Measurements from ENCODE around the gene HP1BP3.
A peak's percentile ranks its signal among the peaks of the same experiment; 100 is the strongest.
"Not testable (repeated sequence)": the region's sequence is repeated elsewhere in the genome, so short reads cannot be mapped to it uniquely, and the experiment has no call there.

The HP1BP3 gene, protein sequence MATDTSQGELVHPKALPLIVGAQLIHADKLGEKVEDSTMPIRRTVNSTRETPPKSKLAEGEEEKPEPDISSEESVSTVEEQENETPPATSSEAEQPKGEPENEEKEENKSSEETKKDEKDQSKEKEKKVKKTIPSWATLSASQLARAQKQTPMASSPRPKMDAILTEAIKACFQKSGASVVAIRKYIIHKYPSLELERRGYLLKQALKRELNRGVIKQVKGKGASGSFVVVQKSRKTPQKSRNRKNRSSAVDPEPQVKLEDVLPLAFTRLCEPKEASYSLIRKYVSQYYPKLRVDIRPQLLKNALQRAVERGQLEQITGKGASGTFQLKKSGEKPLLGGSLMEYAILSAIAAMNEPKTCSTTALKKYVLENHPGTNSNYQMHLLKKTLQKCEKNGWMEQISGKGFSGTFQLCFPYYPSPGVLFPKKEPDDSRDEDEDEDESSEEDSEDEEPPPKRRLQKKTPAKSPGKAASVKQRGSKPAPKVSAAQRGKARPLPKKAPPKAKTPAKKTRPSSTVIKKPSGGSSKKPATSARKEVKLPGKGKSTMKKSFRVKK

DNA sequence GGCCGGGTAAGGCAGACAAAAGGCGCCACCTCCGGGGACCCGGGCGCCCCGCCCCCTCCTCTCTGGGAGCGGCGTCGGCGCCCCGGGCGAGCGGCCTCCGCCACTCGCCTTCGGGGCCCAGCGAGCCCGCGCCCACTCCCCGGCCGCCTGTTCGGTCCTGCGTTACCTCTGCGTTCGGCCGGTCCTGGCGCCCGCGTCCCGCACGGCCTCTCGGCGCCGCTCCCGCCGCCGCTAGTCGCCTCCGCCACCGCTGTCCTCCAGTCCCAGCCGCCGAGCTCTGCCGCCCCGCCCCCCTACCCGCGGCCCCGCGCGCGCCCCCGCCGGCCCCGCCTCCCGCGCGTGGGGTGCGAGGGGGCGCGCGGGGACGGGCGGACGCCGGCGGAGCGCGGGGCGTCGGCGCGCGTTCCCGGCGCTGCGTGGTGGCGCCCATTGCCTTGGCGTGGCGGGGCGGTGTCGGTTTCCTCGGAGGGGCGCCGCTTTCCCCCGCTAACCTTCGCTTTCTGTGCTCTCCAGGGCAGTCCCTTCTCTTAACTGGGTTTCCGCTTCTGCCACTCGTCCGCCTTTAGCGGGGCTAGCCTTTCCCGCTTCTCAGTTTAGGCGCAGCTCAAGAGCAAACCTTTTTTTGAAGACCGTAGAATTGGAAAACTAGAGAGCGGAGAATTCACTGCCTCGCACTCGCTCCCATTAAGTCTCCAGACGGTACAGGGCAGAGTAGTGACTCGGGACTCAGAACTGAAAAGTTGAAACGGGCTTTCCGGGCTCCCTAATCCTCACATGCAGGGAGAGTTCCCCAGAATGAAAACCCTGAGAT lies at the start of gene HP1BP3:
Gene HP1BP3, minus strand, starts transcription at position 279 of the 811 bp plus-strand sequence. CDS start 6,867 bp downstream, outside the sequence.
- DNase-seq = peak; percentile 83

GRCh38 chr1:20836230-20836629 lies 49.1 kb upstream of the HP1BP3 start:
- no peak for DNase-seq

DNA sequence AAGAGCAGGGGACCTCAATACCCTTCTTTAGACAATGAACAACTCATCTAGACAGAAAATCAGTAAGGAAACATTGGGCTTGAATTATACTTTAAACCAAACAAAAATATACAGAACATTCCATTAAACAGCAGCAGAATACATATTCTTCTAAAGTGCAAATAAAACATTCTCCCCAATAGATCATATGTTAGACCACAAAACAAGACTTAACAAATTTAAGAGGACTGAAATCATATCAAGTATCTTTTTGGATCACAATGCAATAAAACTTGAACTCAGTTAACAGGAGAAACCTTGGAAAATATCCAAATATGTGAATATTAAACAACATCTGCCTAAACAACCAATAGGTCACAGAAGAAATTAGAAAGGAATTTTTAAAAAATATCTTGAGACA lies 47.7 kb upstream of the HP1BP3 start:
- DNase-seq = no peak

DNA sequence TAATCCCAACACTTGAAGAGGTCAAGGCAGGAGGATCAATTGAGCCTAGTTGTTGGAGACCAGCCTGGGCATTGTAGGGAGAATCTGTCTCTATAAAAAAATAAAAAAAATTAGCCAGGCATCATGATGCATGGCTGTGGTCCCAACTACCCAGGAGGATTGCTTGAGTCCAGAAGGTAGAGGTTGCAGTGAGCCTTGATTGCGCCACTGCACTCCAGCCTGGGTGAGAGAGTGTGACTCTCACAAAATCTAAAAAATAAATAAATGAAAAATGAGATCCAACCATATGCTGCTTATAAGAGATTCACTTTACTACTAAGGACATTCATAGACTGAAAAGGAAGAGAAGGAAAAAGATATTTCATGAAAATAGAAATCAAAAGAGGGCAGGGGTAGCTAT lies 47.1 kb upstream of the HP1BP3 start:
- DNase-seq = no peak

GRCh38 chr1:20830378-20830777 lies 43.3 kb upstream of the HP1BP3 start:
- no peak for DNase-seq

DNA sequence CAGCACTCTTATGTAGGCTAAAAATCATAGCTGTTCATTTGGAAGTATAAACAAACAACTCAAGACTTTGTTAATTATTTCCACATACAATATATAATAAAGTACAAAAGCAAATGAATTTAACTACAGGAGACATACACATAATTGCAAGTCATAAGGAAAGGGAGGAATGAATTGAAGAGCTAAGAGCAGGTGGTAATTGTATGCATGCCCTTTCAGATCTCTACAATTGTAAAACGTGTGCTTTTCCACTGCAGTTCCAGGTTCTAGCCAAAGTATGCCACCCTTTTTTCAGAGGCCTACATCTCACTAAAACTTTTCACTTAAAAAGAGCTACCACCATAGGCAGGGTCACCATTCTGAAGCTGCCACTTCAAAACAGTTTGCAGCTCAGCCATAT lies 42.8 kb upstream of the HP1BP3 start:
- DNase-seq = no peak

DNA sequence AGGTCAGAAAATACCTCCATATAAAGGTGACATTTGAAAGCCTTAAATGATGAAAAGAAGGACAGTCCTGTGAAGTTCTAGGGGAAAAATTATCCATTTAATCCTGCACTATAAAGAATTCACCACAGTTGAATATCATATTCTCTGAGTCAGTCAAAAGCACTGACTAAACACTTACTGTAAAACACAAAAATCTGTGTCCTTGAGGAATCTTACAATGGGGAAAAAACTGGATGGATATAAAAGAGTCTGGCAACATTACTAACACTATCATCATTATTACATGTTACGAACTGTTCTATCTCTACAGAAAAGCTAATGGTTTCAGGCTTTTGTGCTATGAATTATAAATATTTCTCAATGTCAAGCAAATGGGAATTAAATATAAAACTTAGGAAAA lies 42.4 kb upstream of the HP1BP3 start:
- no peak for DNase-seq

- no peak for DNase-seq
Observed at GRCh38 chr1:20823845-20824244, 36.7 kb upstream of the HP1BP3 start.

DNA sequence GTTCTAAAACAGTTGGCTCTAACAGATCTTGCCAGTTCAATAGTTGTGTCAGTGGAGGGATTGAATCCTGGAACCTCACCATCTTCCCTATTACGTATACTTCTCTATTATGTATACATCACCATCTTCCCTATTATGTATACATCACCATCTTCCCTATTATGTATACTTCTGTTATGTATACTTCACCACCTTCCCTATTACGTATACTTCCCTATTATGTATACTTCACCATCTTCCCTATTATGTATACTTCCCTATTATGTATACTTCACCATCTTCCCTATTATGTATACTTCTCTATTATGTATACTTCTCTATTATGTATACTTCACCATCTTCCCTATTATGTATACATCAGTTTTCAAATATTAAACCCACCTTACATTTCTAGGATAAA lies 34.4 kb upstream of the HP1BP3 start:
- no peak for DNase-seq

DNA sequence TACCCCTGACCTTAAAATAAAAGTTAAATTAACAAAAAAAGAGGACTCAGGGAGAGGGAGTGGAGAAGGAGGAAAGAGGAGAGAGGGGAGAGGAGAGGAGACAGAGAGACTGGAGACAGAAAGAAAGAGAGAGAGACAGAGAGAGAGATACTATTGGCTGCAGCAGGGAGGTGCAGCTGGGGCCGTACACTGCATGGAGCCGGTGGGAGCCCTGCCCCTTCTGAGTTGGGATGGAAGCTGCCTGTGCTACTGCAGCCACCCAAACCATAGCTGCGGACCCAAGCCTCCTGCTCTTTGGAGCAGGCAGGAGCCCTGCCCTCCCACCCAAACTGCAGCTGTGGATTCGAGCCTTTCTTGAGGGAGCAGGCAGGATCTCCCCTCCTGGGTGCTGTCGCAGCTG lies 32.7 kb upstream of the HP1BP3 start:
- DNase-seq = no peak

GRCh38 chr1:20814534-20814871 lies 27.4 kb upstream of the HP1BP3 start:
- no peak for DNase-seq

- DNase-seq = no peak
Observed at GRCh38 chr1:20811916-20812315, 24.8 kb upstream of the HP1BP3 start.

GRCh38 chr1:20793236-20793635 lies 6.1 kb upstream of the HP1BP3 start:
- DNase-seq = no peak

DNA sequence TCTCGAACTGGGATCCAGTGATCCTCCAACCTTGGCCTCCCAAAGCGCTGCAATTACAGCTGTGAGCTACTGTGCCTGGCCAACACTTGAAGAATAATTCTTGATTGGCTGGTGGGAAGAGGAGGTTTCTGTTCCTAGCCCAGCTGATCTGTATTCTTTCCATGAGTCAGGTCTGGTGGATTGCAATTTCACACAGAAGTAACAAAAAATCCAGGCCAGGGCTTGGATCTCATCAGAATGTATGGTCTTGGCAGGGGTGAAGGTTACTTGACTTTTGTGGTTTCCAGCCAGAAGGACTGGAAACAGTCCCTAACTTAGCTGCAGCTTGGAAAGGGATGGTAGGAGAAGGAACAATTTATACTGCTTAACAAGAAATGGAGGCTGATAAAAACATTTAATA lies 5.1 kb upstream of the HP1BP3 start:
- no peak for DNase-seq

DNA sequence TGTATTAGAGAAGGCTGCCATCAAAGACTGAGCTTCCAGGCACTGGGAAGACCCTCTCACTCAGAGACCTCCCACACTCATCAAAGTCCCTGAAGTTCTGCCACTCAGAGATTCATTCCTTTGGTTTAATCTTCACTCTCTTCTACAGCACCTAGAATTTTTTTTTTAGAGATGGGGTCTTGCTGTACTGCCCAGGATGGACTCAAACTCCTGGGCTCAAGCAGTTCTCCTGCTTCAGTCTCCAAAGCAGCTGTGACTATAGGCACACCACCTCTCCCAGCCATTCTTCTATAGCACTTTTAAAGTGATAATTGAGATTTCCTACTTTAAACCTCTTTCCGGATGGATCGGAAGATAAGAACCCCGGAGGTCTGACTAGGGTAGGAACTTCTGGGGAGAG lies 3.7 kb upstream of the HP1BP3 start:
- DNase-seq = no peak

GRCh38 chr1:20789598-20789997 lies 2.5 kb upstream of the HP1BP3 start:
- not testable (repeated sequence) for DNase-seq

DNA sequence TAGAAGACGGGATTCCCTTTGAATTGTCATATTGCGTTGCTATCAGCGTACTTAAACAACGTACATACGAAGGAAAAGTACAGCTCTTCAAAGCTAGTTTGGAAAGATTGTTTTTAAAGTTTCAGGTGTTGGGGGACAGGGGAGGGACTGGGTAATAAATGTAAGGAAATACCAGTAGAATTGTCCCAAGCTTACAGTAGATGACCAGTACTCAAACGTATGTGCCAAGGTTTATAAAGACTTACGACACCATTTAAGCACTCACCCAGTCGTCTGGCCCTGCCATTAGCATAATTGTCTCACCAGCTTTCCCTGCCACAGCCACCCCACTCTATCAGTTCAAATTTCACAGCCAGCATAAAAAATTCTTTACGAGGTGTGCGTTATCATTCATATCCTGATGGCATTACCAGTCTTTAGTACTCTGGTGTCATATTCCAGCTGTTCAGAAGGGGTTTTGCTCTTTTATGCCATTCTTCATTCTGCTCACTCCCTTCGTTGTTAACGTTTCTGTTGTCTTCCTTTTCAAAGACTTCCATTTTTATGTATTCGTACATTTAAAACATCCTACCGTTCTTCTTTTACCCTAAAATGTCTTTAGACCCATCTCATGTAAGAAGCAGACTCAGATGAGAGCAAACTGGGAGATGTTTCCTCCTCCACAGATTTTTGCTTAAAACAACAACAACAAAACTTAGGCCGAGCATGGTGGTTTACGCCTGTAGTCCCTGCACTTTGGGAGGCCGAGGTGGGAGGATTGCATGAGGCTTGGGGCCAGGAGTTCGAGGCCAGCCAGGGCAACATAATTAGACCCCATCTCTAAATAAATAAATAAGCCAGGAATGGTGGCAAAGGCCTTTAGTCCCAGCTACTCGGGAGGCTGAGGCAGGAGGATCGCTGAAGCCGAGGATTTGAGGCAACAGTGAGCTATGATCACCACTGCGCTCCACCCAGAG lies 1.0 kb upstream of the HP1BP3 start:
- DNase-seq = no peak

DNA sequence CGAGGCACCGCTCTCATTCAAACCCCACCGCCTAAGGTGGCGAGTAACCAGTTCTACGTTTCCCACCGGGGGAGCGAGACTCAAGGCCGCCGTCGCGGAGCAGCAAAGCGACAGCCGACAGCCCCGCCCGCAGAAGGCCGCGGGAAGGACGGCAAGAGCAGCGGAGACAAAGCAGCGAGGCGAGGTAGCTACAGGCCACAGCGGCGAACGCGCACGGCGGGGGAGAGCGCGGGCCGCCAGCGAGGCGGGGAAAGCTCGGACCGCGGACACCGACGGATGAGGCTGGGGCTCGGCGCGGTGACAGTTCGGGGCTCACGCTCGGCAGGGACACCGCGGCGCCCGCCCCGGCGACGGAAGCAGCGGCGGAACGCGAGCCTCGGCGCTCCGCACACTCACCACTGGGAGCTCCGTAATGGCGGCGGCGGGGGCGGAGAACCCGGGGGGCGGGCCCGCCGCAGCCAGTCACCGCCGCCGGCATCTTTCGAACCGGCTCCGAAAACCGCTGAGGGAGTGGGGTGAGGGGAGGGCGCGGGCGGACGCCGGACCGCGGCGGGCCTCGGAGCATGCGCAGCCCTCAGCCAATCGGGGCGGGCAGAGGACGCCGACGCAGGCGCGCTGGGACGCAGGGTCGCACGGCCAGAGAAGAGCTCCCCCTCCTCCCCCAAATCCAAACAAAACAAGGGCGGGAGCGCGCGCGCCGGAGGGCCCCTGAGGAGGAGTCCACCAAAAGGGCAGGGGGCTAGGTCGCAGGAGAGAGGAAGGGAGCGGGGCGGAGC lies 666 bp downstream of the HP1BP3 start:
- peak; percentile 94 for DNase-seq

GRCh38 chr1:20785907-20786252 lies 1.2 kb downstream of the HP1BP3 start:
- no peak for DNase-seq

DNA sequence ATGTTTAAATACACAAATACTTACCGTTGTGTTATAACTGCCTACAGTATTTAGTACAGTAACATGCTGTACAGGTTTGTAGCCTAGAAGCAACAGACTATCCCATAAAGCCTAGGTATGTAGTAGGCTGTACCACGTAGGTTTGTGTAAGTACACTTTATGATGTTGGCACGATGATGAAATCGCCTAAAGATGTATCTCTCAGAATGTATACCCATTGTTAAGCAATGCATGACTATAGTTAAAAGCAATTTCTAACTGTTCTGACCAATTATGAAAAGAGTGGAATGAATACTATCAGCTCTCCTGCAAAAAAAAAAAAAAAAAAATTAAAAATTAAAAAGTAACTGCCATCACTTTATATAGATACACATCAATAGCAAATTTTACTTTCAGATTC lies 11.4 kb downstream of the HP1BP3 start:
- DNase-seq = no peak

- no peak for DNase-seq
Observed at GRCh38 chr1:20771780-20772179, 15.3 kb downstream of the HP1BP3 start.
